Measurements from ENCODE around the gene TRPM2.

TRPM2 gene

GRCh38 chr21:44353191-44353970 is at the start of gene TRPM2:
TSS of gene TRPM2 (plus strand) at chr21:44353621. CDS start at chr21:44353701, 80 bp downstream.
- H3K27me3 Mint-ChIP-seq: peaks cover 15% of the 10 kb centered on the region
- peaks cover 47% of the 10 kb centered on the region for H3K36me3 Mint-ChIP-seq (ENCODE audit: low read depth)
- DNase-seq: peak; percentile 75
- peaks cover 55% of the 10 kb centered on the region for H3K4me1 Mint-ChIP-seq (ENCODE audit: low read depth)
- peak within 1 kb of the TSS; percentile 88 for H3K27ac Mint-ChIP-seq
- no peaks in the 10 kb centered on the region for H3K9me3 Mint-ChIP-seq
- H3K4me3 Mint-ChIP-seq: peak within 1 kb of the TSS; percentile 85

DNA sequence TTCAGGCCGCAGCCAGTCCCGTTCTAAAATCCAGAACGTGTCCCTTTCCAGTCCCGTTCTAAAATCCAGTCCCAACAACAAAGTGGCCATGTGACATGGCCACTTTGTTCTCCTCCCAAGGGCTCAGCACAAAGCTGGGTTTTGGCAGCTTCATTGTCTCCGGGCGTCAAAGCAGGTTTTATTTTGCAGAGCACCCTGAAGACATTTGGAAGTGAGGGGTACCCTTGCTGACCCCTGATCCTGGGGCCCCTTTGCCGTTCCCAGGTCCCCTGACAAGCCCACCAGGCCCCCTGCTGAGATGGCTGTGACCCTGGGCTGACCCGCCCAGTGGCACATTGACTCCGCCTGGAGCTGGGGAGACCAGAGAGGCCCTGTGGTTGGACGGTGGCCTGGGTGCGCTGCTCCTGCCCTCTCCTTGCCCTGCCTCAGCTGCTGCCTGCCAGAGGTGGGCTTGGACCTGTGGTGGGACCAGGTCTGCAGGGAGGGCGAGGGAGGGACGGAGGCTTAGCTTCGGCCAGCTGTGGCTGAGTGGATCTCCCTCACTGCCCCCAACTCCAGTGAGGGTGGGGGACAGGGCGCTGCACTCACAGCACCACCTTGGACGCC is 49.3 kb upstream of the TRPM2 start:
- peaks cover 39% of the 10 kb centered on the region for H3K4me1 Mint-ChIP-seq (ENCODE audit: low read depth)
- H3K36me3 Mint-ChIP-seq (ENCODE audit: low read depth): peaks cover 46% of the 10 kb centered on the region
- no peaks in the 10 kb centered on the region for H3K9me3 Mint-ChIP-seq
- H3K27me3 Mint-ChIP-seq: no peaks in the 10 kb centered on the region
- H3K4me3 Mint-ChIP-seq: no peak overlapping the region
- DNase-seq: no peak
- peak overlapping the region; percentile 59 for H3K27ac Mint-ChIP-seq

- no peak overlapping the region for H3K4me3 Mint-ChIP-seq
- DNase-seq: peak; percentile 66
- no peaks in the 10 kb centered on the region for H3K27me3 Mint-ChIP-seq
- no peaks in the 10 kb centered on the region for H3K9me3 Mint-ChIP-seq
- H3K27ac Mint-ChIP-seq: peak overlapping the region; percentile 66
- peaks cover 36% of the 10 kb centered on the region for H3K4me1 Mint-ChIP-seq (ENCODE audit: low read depth)
- peaks cover 50% of the 10 kb centered on the region for H3K36me3 Mint-ChIP-seq (ENCODE audit: low read depth)
These were observed 48.5 kb upstream of the TRPM2 start for GRCh38 chr21:44304877-44305293.

- Mint-ChIP-seq H3K4me1 (ENCODE audit: low read depth) (peaks cover 35% of the 10 kb centered on the region), H3K4me3 (no peak overlapping the region), H3K9me3 (no peaks in the 10 kb centered on the region), H3K27ac (no peak overlapping the region), H3K36me3 (ENCODE audit: low read depth) (peaks cover 52% of the 10 kb centered on the region), H3K27me3 (no peaks in the 10 kb centered on the region)
- DNase-seq: no peak
These were observed 47.7 kb upstream of the TRPM2 start for GRCh38 chr21:44305691-44306090.

DNA sequence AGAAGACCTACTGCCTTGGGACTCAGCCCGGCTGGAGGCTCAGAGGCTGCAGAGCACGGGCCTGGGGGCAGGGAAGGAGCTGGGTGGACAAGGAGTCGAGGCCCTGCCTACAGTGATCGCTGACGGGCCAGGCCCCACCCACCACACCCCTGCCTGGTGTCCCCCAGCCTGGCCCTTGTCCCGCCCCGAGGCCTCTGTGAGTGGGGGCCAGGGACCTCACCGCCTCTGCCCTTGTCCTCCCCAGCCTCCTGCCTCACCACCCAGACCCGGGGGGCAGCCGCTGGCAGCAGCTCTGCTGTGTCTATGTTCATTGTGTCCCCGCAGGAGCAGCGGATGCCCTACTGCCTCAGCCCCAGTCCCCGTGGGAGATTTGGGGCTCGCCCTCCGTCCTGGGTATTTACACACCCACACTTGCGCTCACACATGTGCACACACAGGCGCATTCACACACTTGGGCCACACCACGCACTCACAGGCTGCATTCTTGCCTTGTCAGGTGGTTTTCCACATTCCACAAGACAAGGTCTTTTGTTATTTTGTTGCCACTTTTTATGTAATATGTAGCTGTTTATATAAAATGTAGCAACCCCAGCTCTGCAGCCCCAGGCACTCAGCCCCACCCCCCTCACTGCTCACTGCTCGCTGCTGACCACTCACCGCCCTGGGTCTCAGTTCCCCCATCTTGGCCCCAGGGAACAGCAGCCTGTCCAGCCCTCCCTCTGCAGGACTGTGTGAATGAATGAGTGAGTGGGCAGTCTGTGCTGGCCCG is 46.3 kb upstream of the TRPM2 start:
- H3K4me1 Mint-ChIP-seq (ENCODE audit: low read depth): peaks cover 21% of the 10 kb centered on the region
- H3K27ac Mint-ChIP-seq: peak overlapping the region; percentile 73
- no peaks in the 10 kb centered on the region for H3K9me3 Mint-ChIP-seq
- H3K4me3 Mint-ChIP-seq: no peak overlapping the region
- peaks cover 58% of the 10 kb centered on the region for H3K36me3 Mint-ChIP-seq (ENCODE audit: low read depth)
- no peak for DNase-seq
- H3K27me3 Mint-ChIP-seq: no peaks in the 10 kb centered on the region

GRCh38 chr21:44310628-44311507 is 42.6 kb upstream of the TRPM2 start:
- H3K4me3 Mint-ChIP-seq: no peak overlapping the region
- no peak overlapping the region for H3K27ac Mint-ChIP-seq
- no peak for DNase-seq
- peaks cover 73% of the 10 kb centered on the region for H3K36me3 Mint-ChIP-seq (ENCODE audit: low read depth)
- H3K27me3 Mint-ChIP-seq: no peaks in the 10 kb centered on the region
- no peaks in the 10 kb centered on the region for H3K9me3 Mint-ChIP-seq
- H3K4me1 Mint-ChIP-seq (ENCODE audit: low read depth): peaks cover 2% of the 10 kb centered on the region

DNA sequence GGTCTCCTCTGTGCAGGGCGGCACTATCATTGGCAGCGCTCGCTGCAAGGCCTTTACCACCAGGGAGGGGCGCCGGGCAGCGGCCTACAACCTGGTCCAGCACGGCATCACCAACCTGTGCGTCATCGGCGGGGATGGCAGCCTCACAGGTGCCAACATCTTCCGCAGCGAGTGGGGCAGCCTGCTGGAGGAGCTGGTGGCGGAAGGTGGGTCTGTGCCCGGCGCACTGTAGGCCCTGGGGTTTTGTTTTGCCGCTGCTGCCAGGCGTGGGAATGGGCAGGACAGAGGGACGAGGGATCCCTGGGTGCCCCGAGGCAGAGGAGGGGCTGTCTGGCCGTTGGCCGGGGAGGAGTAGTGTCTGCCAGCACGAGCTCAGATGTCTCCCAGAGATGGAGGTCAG is 41.3 kb upstream of the TRPM2 start:
- no peak overlapping the region for H3K4me3 Mint-ChIP-seq
- no peaks in the 10 kb centered on the region for H3K9me3 Mint-ChIP-seq
- no peak for DNase-seq
- peak overlapping the region; percentile 18 for H3K27ac Mint-ChIP-seq
- H3K27me3 Mint-ChIP-seq: no peaks in the 10 kb centered on the region
- H3K36me3 Mint-ChIP-seq (ENCODE audit: low read depth): peaks cover 75% of the 10 kb centered on the region
- peaks cover 1% of the 10 kb centered on the region for H3K4me1 Mint-ChIP-seq (ENCODE audit: low read depth)

- no peak overlapping the region for H3K4me3 Mint-ChIP-seq
- no peaks in the 10 kb centered on the region for H3K9me3 Mint-ChIP-seq
- no peak for DNase-seq
- H3K36me3 Mint-ChIP-seq (ENCODE audit: low read depth): peaks cover 73% of the 10 kb centered on the region
- H3K4me1 Mint-ChIP-seq (ENCODE audit: low read depth): no peaks in the 10 kb centered on the region
- no peaks in the 10 kb centered on the region for H3K27me3 Mint-ChIP-seq
- no peak overlapping the region for H3K27ac Mint-ChIP-seq
These were observed 40.7 kb upstream of the TRPM2 start for GRCh38 chr21:44312716-44313115.

DNA sequence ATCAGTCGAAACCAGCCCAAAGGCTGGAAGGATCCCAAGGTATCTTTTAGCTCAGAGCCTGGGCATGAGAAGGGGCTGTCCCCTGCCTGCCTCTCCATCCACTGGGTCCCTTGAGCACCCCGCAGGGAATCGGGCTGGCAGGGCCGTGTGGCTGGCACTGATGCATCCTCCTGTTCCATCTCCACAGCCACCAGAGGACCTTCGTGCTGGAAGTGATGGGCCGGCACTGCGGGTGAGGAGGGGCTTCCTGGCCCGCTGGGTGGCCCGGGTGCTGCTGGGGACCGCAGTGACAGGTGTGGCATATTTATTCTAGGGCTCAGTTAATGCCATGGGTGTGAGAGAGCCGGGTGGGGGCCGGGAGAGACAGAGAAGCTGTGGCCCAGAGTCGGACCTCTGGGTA is 40.0 kb upstream of the TRPM2 start:
- Mint-ChIP-seq H3K9me3 (no peaks in the 10 kb centered on the region), H3K4me3 (no peak overlapping the region), H3K4me1 (ENCODE audit: low read depth) (no peaks in the 10 kb centered on the region), H3K27me3 (no peaks in the 10 kb centered on the region), H3K27ac (no peak overlapping the region), H3K36me3 (ENCODE audit: low read depth) (peaks cover 71% of the 10 kb centered on the region)
- DNase-seq: no peak

GRCh38 chr21:44314128-44314527 is 39.3 kb upstream of the TRPM2 start:
- no peaks in the 10 kb centered on the region for H3K4me1 Mint-ChIP-seq (ENCODE audit: low read depth)

DNA sequence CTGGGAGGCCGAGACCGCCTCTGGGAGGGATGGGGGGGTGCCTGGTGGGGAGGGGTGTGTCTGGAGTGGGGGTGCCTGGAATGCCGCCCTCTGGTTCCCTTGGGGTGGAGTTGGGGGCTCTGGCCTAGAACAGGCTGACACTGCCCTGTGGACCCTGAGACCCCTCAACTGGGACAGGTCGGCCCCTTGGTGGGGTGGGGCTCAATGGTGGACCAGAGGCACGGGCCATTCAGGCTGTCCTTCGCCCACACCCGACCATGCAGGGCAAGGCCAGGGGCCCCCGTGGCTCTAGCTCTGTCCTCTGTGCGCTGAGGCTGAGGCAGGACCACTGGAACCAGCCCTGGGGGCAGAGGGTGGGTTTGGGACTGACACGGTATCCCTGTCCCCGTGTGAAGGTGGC is 38.9 kb upstream of the TRPM2 start:
- H3K36me3 Mint-ChIP-seq (ENCODE audit: low read depth): peaks cover 72% of the 10 kb centered on the region
- no peak overlapping the region for H3K4me3 Mint-ChIP-seq
- no peaks in the 10 kb centered on the region for H3K4me1 Mint-ChIP-seq (ENCODE audit: low read depth)
- H3K27ac Mint-ChIP-seq: no peak overlapping the region
- H3K9me3 Mint-ChIP-seq: no peaks in the 10 kb centered on the region
- no peaks in the 10 kb centered on the region for H3K27me3 Mint-ChIP-seq
- DNase-seq: no peak

More at GRCh38 chr21:44314128-44314527, 39.3 kb upstream of the TRPM2 start:
- Mint-ChIP-seq H3K36me3 (ENCODE audit: low read depth) (peaks cover 70% of the 10 kb centered on the region), H3K9me3 (no peaks in the 10 kb centered on the region), H3K4me3 (no peak overlapping the region), H3K27me3 (no peaks in the 10 kb centered on the region), H3K27ac (no peak overlapping the region)
- DNase-seq: no peak

GRCh38 chr21:44315691-44316203 is 37.7 kb upstream of the TRPM2 start:
- no peaks in the 10 kb centered on the region for H3K9me3 Mint-ChIP-seq
- H3K4me3 Mint-ChIP-seq: no peak overlapping the region
- peaks cover 79% of the 10 kb centered on the region for H3K36me3 Mint-ChIP-seq (ENCODE audit: low read depth)
- H3K27me3 Mint-ChIP-seq: no peaks in the 10 kb centered on the region
- no peak for DNase-seq
- no peaks in the 10 kb centered on the region for H3K4me1 Mint-ChIP-seq (ENCODE audit: low read depth)
- no peak overlapping the region for H3K27ac Mint-ChIP-seq

DNA sequence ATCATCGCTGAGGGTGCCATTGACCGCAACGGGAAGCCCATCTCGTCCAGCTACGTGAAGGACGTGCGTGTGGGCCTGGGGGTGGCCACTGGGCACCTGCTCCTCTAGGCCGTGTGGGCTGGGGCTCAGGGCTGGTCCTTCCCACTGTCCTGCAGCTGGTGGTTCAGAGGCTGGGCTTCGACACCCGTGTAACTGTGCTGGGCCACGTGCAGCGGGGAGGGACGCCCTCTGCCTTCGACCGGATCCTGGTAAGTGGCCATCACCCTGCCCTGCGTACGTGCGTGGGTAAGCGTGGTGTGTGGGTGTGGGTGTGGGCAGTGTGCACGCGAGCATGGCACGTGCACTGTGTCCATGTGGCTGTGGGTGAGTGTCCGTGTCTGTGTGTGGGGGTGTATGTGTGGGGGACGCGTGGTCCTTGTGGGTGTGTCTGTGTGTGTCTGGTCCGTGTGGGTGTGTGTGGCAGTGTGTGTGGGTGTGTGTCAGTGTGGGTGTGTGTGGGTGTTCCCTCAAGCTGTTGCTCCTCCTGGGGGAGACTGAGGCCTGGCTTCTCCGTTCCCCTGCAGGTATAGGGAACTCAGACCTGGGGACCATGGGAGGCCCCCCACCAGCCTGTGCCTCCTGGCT is 37.0 kb upstream of the TRPM2 start:
- Mint-ChIP-seq H3K4me1 (ENCODE audit: low read depth) (no peaks in the 10 kb centered on the region), H3K27ac (peak overlapping the region; percentile 76), H3K9me3 (no peaks in the 10 kb centered on the region), H3K36me3 (ENCODE audit: low read depth) (peaks cover 76% of the 10 kb centered on the region), H3K4me3 (no peak overlapping the region), H3K27me3 (no peaks in the 10 kb centered on the region)
- DNase-seq: no peak
